ENCODE measurements around the gene VPS54. TPM values are rescaled to one million over a fixed set of nuclear protein-coding genes. Genes with fewer than 3 reads are reported as not detected.
"Not testable (repeated sequence)": the region's sequence is repeated elsewhere in the genome, so short reads cannot be mapped to it uniquely, and the experiment has no call there.

The VPS54 gene
- total RNA-seq, 1 experiment from 2014 or later = 12.4 TPM

DNA sequence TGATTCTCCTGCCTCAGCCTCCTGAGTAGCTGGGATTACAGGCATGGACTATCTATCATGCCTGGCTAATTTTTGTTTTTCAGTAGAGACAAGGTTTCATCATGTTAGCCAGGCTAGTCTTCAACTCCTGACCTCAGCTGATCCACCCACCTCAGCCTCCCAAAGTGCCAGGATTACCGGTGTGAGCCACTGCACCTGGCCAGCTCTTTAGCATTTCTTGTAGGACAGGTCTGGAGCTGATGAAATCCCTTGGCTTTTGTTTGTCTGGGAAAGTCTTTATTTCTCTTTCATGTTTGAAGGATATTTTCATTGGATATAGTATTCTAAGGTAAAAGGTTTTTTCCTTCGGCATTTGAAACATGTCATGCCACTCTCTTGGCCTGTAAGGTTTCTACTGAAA lies 20.2 kb downstream of the VPS54 start:
- DNase-seq (ENCODE audit: low read depth, low spot score) (no peak), ATAC-seq (no peak)
- Histone ChIP-seq H3K36me3 (ENCODE audit: control insufficient read depth in 1 of 2, insufficient read depth in 2 of 2, low read length in 2 of 2) (no peaks in the 10 kb centered on the region), H3K4me1 (ENCODE audit: control insufficient read depth in 1 of 2, insufficient read depth in 2 of 2, low read length in 2 of 2) (no peaks in the 10 kb centered on the region), H3K4me3 (replicated peaks in 1 of 2; ENCODE audit: low read depth in 1 of 2, low read length in 2 of 2) (no peak overlapping the region), H3K27me3 (ENCODE audit: insufficient read depth, low read length) (no peaks in the 10 kb centered on the region), H2AFZ (ENCODE audit: low read depth, low read length, poor library complexity, severe bottlenecking) (no peak overlapping the region), H3K79me2 (ENCODE audit: insufficient read depth, low read length) (peaks cover 7% of the 10 kb centered on the region), H3K27ac (ENCODE audit: low read depth, low read length) (no peak overlapping the region), H3K4me2 (ENCODE audit: low read length) (no peak overlapping the region), H3K9me3 (ENCODE audit: control insufficient read depth in 1 of 2, insufficient read depth in 1 of 2, low read depth in 1 of 2, low read length in 2 of 2) (no peaks in the 10 kb centered on the region), H3K9ac (ENCODE audit: low read length) (no peak overlapping the region), H3K9me2 (ENCODE audit: insufficient read depth) (no peaks in the 10 kb centered on the region), H4K20me1 (ENCODE audit: insufficient read depth) (no peaks in the 10 kb centered on the region)
- RAD21 ChIA-PET (ENCODE audit: low non-redundant PET in 1 of 2, low total read pairs in 2 of 2, uncharacterized antibody in 2 of 2, unreplicated experiment in 2 of 2) = no interaction called here
- CTCF ChIA-PET = no interaction called here
- no TSS peak for BruUV-seq (replicated peaks)
- TF ChIP-seq POLR2AphosphoS5 (IDR thresholded peaks at IDR 0.05; ENCODE audit: low read depth, low read length) = no peak
- no peak for TF ChIP-seq EGR1 (IDR thresholded peaks at IDR 0.05; ENCODE audit: low read depth)
- TF ChIP-seq, protein P1, sequence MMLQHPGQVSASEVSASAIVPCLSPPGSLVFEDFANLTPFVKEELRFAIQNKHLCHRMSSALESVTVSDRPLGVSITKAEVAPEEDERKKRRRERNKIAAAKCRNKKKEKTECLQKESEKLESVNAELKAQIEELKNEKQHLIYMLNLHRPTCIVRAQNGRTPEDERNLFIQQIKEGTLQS (IDR thresholded peaks at IDR 0.05) = no peak
- TF ChIP-seq JUND (IDR thresholded peaks at IDR 0.05) = no peak
- no peak for TF ChIP-seq SRF (IDR thresholded peaks at IDR 0.05; ENCODE audit: low read depth)
- no peak for TF ChIP-seq ELF1 (IDR thresholded peaks at IDR 0.05; ENCODE audit: borderline replicate concordance, low read depth)
- TF ChIP-seq CEBPB (IDR thresholded peaks at IDR 0.05; ENCODE audit: low read depth) = no peak
- TF ChIP-seq, protein P2, sequence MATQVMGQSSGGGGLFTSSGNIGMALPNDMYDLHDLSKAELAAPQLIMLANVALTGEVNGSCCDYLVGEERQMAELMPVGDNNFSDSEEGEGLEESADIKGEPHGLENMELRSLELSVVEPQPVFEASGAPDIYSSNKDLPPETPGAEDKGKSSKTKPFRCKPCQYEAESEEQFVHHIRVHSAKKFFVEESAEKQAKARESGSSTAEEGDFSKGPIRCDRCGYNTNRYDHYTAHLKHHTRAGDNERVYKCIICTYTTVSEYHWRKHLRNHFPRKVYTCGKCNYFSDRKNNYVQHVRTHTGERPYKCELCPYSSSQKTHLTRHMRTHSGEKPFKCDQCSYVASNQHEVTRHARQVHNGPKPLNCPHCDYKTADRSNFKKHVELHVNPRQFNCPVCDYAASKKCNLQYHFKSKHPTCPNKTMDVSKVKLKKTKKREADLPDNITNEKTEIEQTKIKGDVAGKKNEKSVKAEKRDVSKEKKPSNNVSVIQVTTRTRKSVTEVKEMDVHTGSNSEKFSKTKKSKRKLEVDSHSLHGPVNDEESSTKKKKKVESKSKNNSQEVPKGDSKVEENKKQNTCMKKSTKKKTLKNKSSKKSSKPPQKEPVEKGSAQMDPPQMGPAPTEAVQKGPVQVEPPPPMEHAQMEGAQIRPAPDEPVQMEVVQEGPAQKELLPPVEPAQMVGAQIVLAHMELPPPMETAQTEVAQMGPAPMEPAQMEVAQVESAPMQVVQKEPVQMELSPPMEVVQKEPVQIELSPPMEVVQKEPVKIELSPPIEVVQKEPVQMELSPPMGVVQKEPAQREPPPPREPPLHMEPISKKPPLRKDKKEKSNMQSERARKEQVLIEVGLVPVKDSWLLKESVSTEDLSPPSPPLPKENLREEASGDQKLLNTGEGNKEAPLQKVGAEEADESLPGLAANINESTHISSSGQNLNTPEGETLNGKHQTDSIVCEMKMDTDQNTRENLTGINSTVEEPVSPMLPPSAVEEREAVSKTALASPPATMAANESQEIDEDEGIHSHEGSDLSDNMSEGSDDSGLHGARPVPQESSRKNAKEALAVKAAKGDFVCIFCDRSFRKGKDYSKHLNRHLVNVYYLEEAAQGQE (IDR thresholded peaks at IDR 0.05; ENCODE audit: low read depth) = no peak
- no peak for TF ChIP-seq CBX3 (IDR thresholded peaks at IDR 0.05; ENCODE audit: low read depth)
- no peak for TF ChIP-seq SP1 (IDR thresholded peaks at IDR 0.05; ENCODE audit: low read depth)
- TF ChIP-seq EZH2phosphoT487 (IDR thresholded peaks at IDR 0.05; ENCODE audit: borderline replicate concordance) = no peak
- TF ChIP-seq TCF7L2 (IDR thresholded peaks at IDR 0.05; ENCODE audit: borderline replicate concordance, extremely low read depth, insufficient read depth, insufficient read length) = no peak
- POLR2A ChIA-PET = interaction anchor here (0.6 kb wide), 1 partner anchor 14 kb away, joined by 3 read pairs; no protein-coding TSS in a partner anchor
- intact Hi-C loops (cut with micrococcal nuclease) = no loop called here

DNA sequence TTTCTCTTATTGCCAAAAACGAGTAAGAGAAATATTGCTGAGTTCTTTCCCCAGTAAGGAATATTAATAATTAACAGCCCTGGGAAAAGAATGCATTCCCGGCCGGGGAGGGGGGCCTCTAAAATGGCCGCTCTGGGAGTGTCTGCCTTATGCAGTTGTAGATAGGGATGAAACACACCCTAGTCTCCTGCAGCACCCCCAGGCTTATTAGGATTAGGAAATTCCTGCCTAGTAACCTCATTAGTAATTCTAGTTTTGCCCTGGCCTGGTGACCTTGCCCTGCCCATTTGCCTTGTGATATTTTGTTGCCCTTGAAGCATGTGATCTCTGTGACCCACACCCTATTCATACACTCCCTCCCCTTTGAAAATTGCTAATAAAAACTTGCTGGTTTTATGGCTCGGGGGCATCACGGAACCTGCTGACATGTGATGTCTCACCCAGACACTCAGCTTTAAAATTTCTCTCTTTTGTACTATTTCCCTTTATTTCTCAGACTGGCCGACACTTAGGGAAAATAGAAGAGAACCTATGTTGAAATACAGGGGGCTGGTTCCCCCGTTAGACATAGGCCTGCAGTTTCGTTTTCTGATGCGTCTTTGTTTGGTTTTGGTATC lies 22.5 kb downstream of the VPS54 start:
- DNase-seq (ENCODE audit: low read depth, low spot score); H3K36me3 ChIP-seq (ENCODE audit: control insufficient read depth in 1 of 2, insufficient read depth in 2 of 2, low read length in 2 of 2); BruUV-seq (replicated peaks); H3K4me2 ChIP-seq (ENCODE audit: low read length); POLR2A ChIA-PET; H3K9me2 ChIP-seq (ENCODE audit: insufficient read depth); RAD21 ChIA-PET (ENCODE audit: low non-redundant PET in 1 of 2, low total read pairs in 2 of 2, uncharacterized antibody in 2 of 2, unreplicated experiment in 2 of 2); H3K27me3 ChIP-seq (ENCODE audit: insufficient read depth, low read length); H3K4me3 ChIP-seq (replicated peaks in 1 of 2; ENCODE audit: low read depth in 1 of 2, low read length in 2 of 2); H3K27ac ChIP-seq (ENCODE audit: low read depth, low read length); CTCF ChIA-PET; ATAC-seq; H3K79me2 ChIP-seq (ENCODE audit: insufficient read depth, low read length); H2AFZ ChIP-seq (ENCODE audit: low read depth, low read length, poor library complexity, severe bottlenecking); H4K20me1 ChIP-seq (ENCODE audit: insufficient read depth); intact Hi-C loops (cut with micrococcal nuclease); H3K9ac ChIP-seq (ENCODE audit: low read length); H3K9me3 ChIP-seq (ENCODE audit: control insufficient read depth in 1 of 2, insufficient read depth in 1 of 2, low read depth in 1 of 2, low read length in 2 of 2); H3K4me1 ChIP-seq (ENCODE audit: control insufficient read depth in 1 of 2, insufficient read depth in 2 of 2, low read length in 2 of 2): not testable (repeated sequence)
